NT2/D1 (cell line): ENCODE measurements around the gene FAM13A.

Source experiments
- YY1 ChIP-seq: IDR thresholded peaks from 2 replicates; pipeline ENCODE4 v1.6.1; 2011; ENCODE audit not compliant: insufficient read length, insufficient read depth
- ZNF274 ChIP-seq: IDR thresholded peaks from 2 replicates; pipeline ENCODE4 v1.6.1; 2011; ENCODE audit warnings: mild to moderate bottlenecking, low read depth, low read length

- TF ChIP-seq YY1: no peak
- no peak for TF ChIP-seq ZNF274
Measured at GRCh38 chr4:88949605-88950004, 107.4 kb downstream of the FAM13A start.
